ENCODE results near the gene PSAP.

- TF ChIP-seq CTCF (IDR thresholded peaks at IDR 0.05) (no peak), POLR2A (IDR thresholded peaks at IDR 0.05) (no peak)
Measured at GRCh38 chr10:71816936-71817618, 34.0 kb downstream of the PSAP start.

All from tibial nerve (tissue), 3 donors.